GM18868 (cell line): ENCODE data around the gene THSD4.

Experiments used
- ATAC-seq: cut with Tn5 transposase; IDR thresholded peaks from one replicate; pipeline ENCODE4 v1.9.1; 2021; ENCODE audit warnings: mild to moderate bottlenecking, moderate library complexity; ENCODE audit not compliant: unreplicated experiment

THSD4 gene

GRCh38 chr15:71632576-71633195 lies 517.4 kb downstream of the THSD4 start:
- no peak for ATAC-seq

GRCh38 chr15:71634820-71635560 lies 519.7 kb downstream of the THSD4 start:
- no peak for ATAC-seq

GRCh38 chr15:71635735-71636134 lies 520.5 kb downstream of the THSD4 start:
- no peak for ATAC-seq

GRCh38 chr15:71638876-71639275 lies 523.6 kb downstream of the THSD4 start:
- ATAC-seq: no peak

- no peak for ATAC-seq
Measured at GRCh38 chr15:71639471-71639870, 524.2 kb downstream of the THSD4 start.

- no peak for ATAC-seq
Measured at GRCh38 chr15:71643918-71644317, 528.6 kb downstream of the THSD4 start.

GRCh38 chr15:71646767-71647486 lies 531.7 kb downstream of the THSD4 start:
- no peak for ATAC-seq

GRCh38 chr15:71647487-71647808 lies 532.2 kb downstream of the THSD4 start:
- ATAC-seq: no peak

GRCh38 chr15:71648095-71648494 lies 532.8 kb downstream of the THSD4 start:
- ATAC-seq: no peak

GRCh38 chr15:71649894-71650293 lies 534.6 kb downstream of the THSD4 start:
- ATAC-seq: no peak

- ATAC-seq: no peak
Measured at GRCh38 chr15:71650603-71651002, 535.3 kb downstream of the THSD4 start.

GRCh38 chr15:71651750-71652186 lies 536.5 kb downstream of the THSD4 start:
- no peak for ATAC-seq

GRCh38 chr15:71654042-71654719 lies 538.9 kb downstream of the THSD4 start:
- no peak for ATAC-seq

GRCh38 chr15:71654720-71655174 lies 539.5 kb downstream of the THSD4 start:
- ATAC-seq: no peak

GRCh38 chr15:71656425-71656824 lies 541.2 kb downstream of the THSD4 start:
- no peak for ATAC-seq

GRCh38 chr15:71657141-71657540 lies 541.9 kb downstream of the THSD4 start:
- ATAC-seq: no peak

GRCh38 chr15:71658036-71658435 lies 542.8 kb downstream of the THSD4 start:
- no peak for ATAC-seq

GRCh38 chr15:71658827-71659729 lies 543.8 kb downstream of the THSD4 start:
- ATAC-seq: no peak

- ATAC-seq: no peak
Measured at GRCh38 chr15:71659730-71660067, 544.4 kb downstream of the THSD4 start.

- ATAC-seq: no peak
Measured at GRCh38 chr15:71660501-71660900, 545.2 kb downstream of the THSD4 start.
